H1 (cell line): ENCODE results near the gene LYRM4. TPM values are rescaled to one million over a fixed set of nuclear protein-coding genes. Genes with fewer than 3 reads are reported as not detected.

ENCODE experiments used
- CTCF ChIA-PET: fragments of 300-600 bp; sonication (Branson Sonifier 250); formaldehyde crosslinking; loops from one replicate; lab custom pipeline; 2021; ENCODE audit not compliant: partially characterized antibody; lab: Charles Lee
- POLR2A ChIA-PET: fragments of 300-600 bp; sonication (Branson Sonifier 250); formaldehyde crosslinking; loops from one replicate; lab custom pipeline; 2021; ENCODE audit warnings: inconsistent platforms; ENCODE audit not compliant: partially characterized antibody; lab: Charles Lee
- DNase-seq, 2 experiments: peaks; one replicate each; pipeline versions ENCODE4 v3.0.0 to v3.0.0-alpha.2; 2010 to 2022; ENCODE audit warnings: low spot score in 2 of 2, low read depth in 1 of 2, mixed read lengths in 1 of 2
- FAIRE-seq: peaks from 2 replicates; lab custom pipeline; 2011; peaks lifted over from hg19 to GRCh38; lab: Jason Lieb, UNC
- H2AFZ ChIP-seq: 2 replicates; pipeline ENCODE4 v1.8.1; 2012; ENCODE audit warnings: low read length, inconsistent platforms
- H2AK5ac ChIP-seq: 2 replicates; pipeline ENCODE4 v1.6.1; 2013; ENCODE audit warnings: low read depth, low read length
- H2BK120ac ChIP-seq: replicated peaks from 2 replicates; pipeline ENCODE3; 2013; ENCODE audit warnings: low read depth, low read length, inconsistent platforms
- H2BK12ac ChIP-seq: 2 replicates; pipeline ENCODE4 v1.6.1; 2013; ENCODE audit warnings: low read depth, low read length
- H2BK15ac ChIP-seq: 2 replicates; pipeline ENCODE4 v1.6.1; 2013; ENCODE audit warnings: low read length
- H2BK20ac ChIP-seq: 2 replicates; pipeline ENCODE4 v1.6.1; 2013; ENCODE audit warnings: low read length
- H2BK5ac ChIP-seq: 2 replicates; pipeline ENCODE4 v1.6.1; 2013; ENCODE audit warnings: low read depth, low read length
- H3K14ac ChIP-seq: 2 replicates; pipeline ENCODE4 v1.6.1; 2013; ENCODE audit warnings: inconsistent platforms; ENCODE audit not compliant: insufficient read length
- H3K18ac ChIP-seq: 2 replicates; pipeline ENCODE4 v1.6.1; 2013; ENCODE audit warnings: low read length; ENCODE audit errors: extremely low read depth
- H3K23ac ChIP-seq: 2 replicates; pipeline ENCODE4 v1.6.1; 2013; ENCODE audit warnings: inconsistent platforms; ENCODE audit not compliant: insufficient read length
- H3K23me2 ChIP-seq: 2 replicates; pipeline ENCODE4 v1.6.1; 2013; ENCODE audit warnings: low read depth, low read length
- H3K27ac ChIP-seq: 2 replicates; pipeline ENCODE4 v1.6.1; 2011; ENCODE audit warnings: low read depth, low read length, inconsistent platforms
- H3K27me3 ChIP-seq, 4 experiments: replicated peaks in 1 of 4; 1 replicate in 1 of 4; 2 replicates in 3 of 4; pipeline versions ENCODE4 v1.6.1 to v1.8.1; 2011 to 2013; ENCODE audit warnings: low read length in 3 of 4, mild to moderate bottlenecking in 3 of 4, inconsistent platforms in 2 of 4, mixed read lengths in 2 of 4, moderate library complexity in 1 of 4; ENCODE audit not compliant: control insufficient read depth in 3 of 4, insufficient read depth in 3 of 4; ENCODE audit errors: extremely low read depth in 1 of 4
- H3K36me3 ChIP-seq, 4 experiments: 2 replicates each; pipeline versions ENCODE4 v1.6.1 to v1.8.1; 2011 to 2013; ENCODE audit warnings: mild to moderate bottlenecking in 4 of 4, low read length in 3 of 4, moderate library complexity in 2 of 4, control low read depth in 1 of 4, inconsistent platforms in 1 of 4; ENCODE audit not compliant: insufficient read depth in 4 of 4, control insufficient read depth in 2 of 4
- H3K4ac ChIP-seq: replicated peaks from 2 replicates; pipeline ENCODE3; 2013; ENCODE audit warnings: low read length, low read depth, mixed read lengths, inconsistent platforms; ENCODE audit not compliant: insufficient read length
- H3K4me1 ChIP-seq, 4 experiments: replicated peaks in 1 of 4; 1 replicate in 1 of 4; 2 replicates in 3 of 4; pipeline versions ENCODE4 v1.6.1 to v1.8.1; 2011 to 2013; ENCODE audit warnings: low read length in 3 of 4, inconsistent platforms in 2 of 4, mixed read lengths in 1 of 4; ENCODE audit not compliant: insufficient read depth in 4 of 4, control insufficient read depth in 3 of 4
- H3K4me2 ChIP-seq, 2 experiments: 2 replicates each; pipeline versions ENCODE4 v1.6.1 to v1.8.1; 2011 to 2013; ENCODE audit warnings: low read depth in 2 of 2, low read length in 2 of 2, control low read depth in 1 of 2, inconsistent platforms in 1 of 2, mild to moderate bottlenecking in 1 of 2; ENCODE audit not compliant: insufficient read depth in 1 of 2
- H3K4me3 ChIP-seq, 4 experiments: fragments of 200-600, 300-600 bp in 1 of 4; sonication (generic), shearing (Covaris generic), sonication (Bioruptor Twin) in 1 of 4; 2 replicates each; pipeline versions ENCODE4 v1.5.1 to v1.8.1; 2011 to 2016; ENCODE audit warnings: low read length in 4 of 4, low read depth in 3 of 4, control low read depth in 2 of 4, inconsistent platforms in 2 of 4, mild to moderate bottlenecking in 2 of 4, mixed read lengths in 1 of 4, moderate library complexity in 1 of 4; ENCODE audit not compliant: insufficient read depth in 2 of 4; ENCODE audit errors: extremely low read depth in 1 of 4
- H3K56ac ChIP-seq: replicated peaks from 2 replicates; pipeline ENCODE3; 2013; ENCODE audit warnings: low read depth, mild to moderate bottlenecking, mixed read lengths, low read length, inconsistent platforms; ENCODE audit not compliant: insufficient read length
- H3K79me1 ChIP-seq: 2 replicates; pipeline ENCODE4 v1.6.1; 2013; ENCODE audit warnings: low read depth, low read length, control low read depth
- H3K79me2 ChIP-seq, 2 experiments: 2 replicates each; pipeline versions ENCODE4 v1.6.1 to v1.8.1; 2012 to 2013; ENCODE audit warnings: low read length in 2 of 2, mild to moderate bottlenecking in 2 of 2, inconsistent platforms in 1 of 2; ENCODE audit not compliant: insufficient read depth in 2 of 2, control insufficient read depth in 1 of 2
- H3K9ac ChIP-seq, 4 experiments: replicated peaks in 1 of 4; 1 replicate in 1 of 4; 2 replicates in 3 of 4; pipeline versions ENCODE4 v1.6.1 to v1.8.1; 2011 to 2013; ENCODE audit warnings: low read depth in 3 of 4, low read length in 3 of 4, control low read depth in 2 of 4, mild to moderate bottlenecking in 2 of 4, moderate library complexity in 2 of 4, inconsistent platforms in 1 of 4; ENCODE audit errors: extremely low read depth in 1 of 4
- H3K9me3 ChIP-seq, 2 experiments: 2 replicates each; pipeline versions ENCODE4 v1.6.1 to v1.8.1; 2012 to 2013; ENCODE audit warnings: mild to moderate bottlenecking in 2 of 2, moderate library complexity in 2 of 2, control low read depth in 1 of 2, inconsistent platforms in 1 of 2, low read depth in 1 of 2, low read length in 1 of 2, mixed read lengths in 1 of 2; ENCODE audit not compliant: insufficient read depth in 2 of 2
- H4K20me1 ChIP-seq, 2 experiments: replicated peaks in 1 of 2; 2 replicates each; pipeline versions ENCODE3 to v1.8.1; 2011 to 2013; ENCODE audit warnings: inconsistent platforms in 2 of 2, low read length in 2 of 2, mild to moderate bottlenecking in 1 of 2; ENCODE audit not compliant: insufficient read depth in 2 of 2, control insufficient read depth in 1 of 2
- H4K5ac ChIP-seq: 2 replicates; pipeline ENCODE4 v1.6.1; 2013; ENCODE audit warnings: low read length, low read depth, mixed read lengths, inconsistent platforms; ENCODE audit not compliant: insufficient read length
- H4K8ac ChIP-seq: 2 replicates; pipeline ENCODE4 v1.8.0; 2013; ENCODE audit warnings: mild to moderate bottlenecking, moderate library complexity, low read length, inconsistent platforms; ENCODE audit not compliant: insufficient read depth; ENCODE audit errors: extremely low read depth
- H4K91ac ChIP-seq: replicated peaks from 2 replicates; pipeline ENCODE3; 2013; ENCODE audit warnings: low read length, mixed read lengths, inconsistent platforms; ENCODE audit not compliant: insufficient read length
- CHD1 ChIP-seq: IDR thresholded peaks from 2 replicates; pipeline ENCODE4 v1.6.1; 2012; ENCODE audit warnings: low read depth, low read length, improper control_type of control experiment
- WGBS, 2 experiments: shearing (Covaris generic) in 1 of 2; methylation state at CpG; one replicate each; pipeline versions ENCODE4 v1.1.6 to v1.1.7; 2013 to 2015; ENCODE audit warnings: low lambda C conversion rate in 2 of 2, mixed read lengths in 2 of 2, inconsistent platforms in 1 of 2, low coverage in 1 of 2, missing lambda C conversion rate in 1 of 2; ENCODE audit not compliant: insufficient replicate concordance in 2 of 2, insufficient coverage in 1 of 2, insufficient read length in 1 of 2; ENCODE audit errors: extremely low coverage in 1 of 2, missing lambda C conversion rate in 1 of 2; 5-methylcytosine and 5-hydroxymethylcytosine counted together
- polyA plus RNA-seq, 7 experiments: library from polyadenylated mRNA; depleted of rRNA in 3 of 7; stranded (reverse) in 5 of 7; unstranded in 2 of 7; fragments of >200 nt in 5 of 7; fragments of 200-250 nt in 2 of 7; gene quantifications; 1 replicate in 5 of 7; 2 replicates in 1 of 7; 4 replicates in 1 of 7; pipeline versions ENCODE4 v1.2.1 to v1.2.3, GENCODE V29; 2011 to 2013; ENCODE audit warnings: missing spikeins in 2 of 7, mixed read lengths in 2 of 7
- total RNA-seq: library from RNA; stranded (reverse); fragmentation: NEBNext Ultra II Directional; extraction: Animal tissue kit (Norgen Biotek cat#: 25700); gene quantifications from 2 replicates; pipeline ENCODE4 v1.2.1, GENCODE V29; 2021
- TF ChIP-seq, protein P1 (sequence below): IDR thresholded peaks from 2 replicates; pipeline ENCODE4 v1.6.1; 2012; ENCODE audit warnings: low read length, inconsistent platforms

The LYRM4 gene
- total and polyA plus RNA-seq, 2 of the 8 experiments (the other 6 are each of a cell fraction or from before 2014, with no cell fraction given): 56.6 to 62.8 TPM

DNA sequence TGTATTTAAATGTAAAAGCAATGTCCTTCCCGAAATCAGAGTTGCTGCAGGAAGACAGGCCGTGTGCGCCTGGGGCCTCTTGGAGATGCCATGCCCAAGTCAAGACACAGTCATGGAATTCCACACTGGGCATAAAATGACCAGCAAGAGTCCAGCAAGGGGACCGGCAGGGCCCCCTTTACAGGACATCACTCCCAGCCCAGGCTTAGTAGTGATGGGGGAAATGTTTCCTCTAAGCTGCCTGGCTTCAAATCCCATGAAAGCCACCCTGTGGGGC lies 177.5 kb downstream of the LYRM4 start:
- POLR2A ChIA-PET: no interaction called here
- Histone ChIP-seq H2AK5ac (peak overlapping the region; percentile 53; the same call in 1 of the 2 replicates), H2AFZ (no peak overlapping the region), H3K23me2 (peaks cover 17% of the 10 kb centered on the region; the same call in 1 of the 2 replicates), H3K27ac (no peak overlapping the region), H2BK5ac (no peak overlapping the region), H3K79me1 (no peaks in the 10 kb centered on the region; the same call in 1 of the 2 replicates), H3K9ac (no peak overlapping the region), H4K20me1 (peaks cover 3 to 5% of the 10 kb centered on the region in 2 experiments), H3K79me2 (no peaks in the 10 kb centered on the region), H2BK12ac (no peak overlapping the region), H3K4me2 (no peak overlapping the region), H3K14ac (no peak overlapping the region), H3K23ac (no peak overlapping the region), H4K5ac (no peak overlapping the region), H2BK120ac (no peak overlapping the region), H2BK20ac (no peak overlapping the region), H3K27me3 (peaks cover 35 to 60% (median 57%) of the 10 kb centered on the region in 4 experiments), H4K91ac (no peak overlapping the region), H3K4me3 (no peak overlapping the region), H2BK15ac (no peak overlapping the region), H3K56ac (no peak overlapping the region), H3K18ac (no peak overlapping the region), H3K4ac (no peak overlapping the region), H3K9me3 (no peaks in the 10 kb centered on the region; a peak in 1 of 4 replicates), H3K4me1 (peaks cover 0 to 19% (median 8%) of the 10 kb centered on the region in 4 experiments; a peak in 4 of 7 replicates), H4K8ac (no peak overlapping the region), H3K36me3 (no peaks in the 10 kb centered on the region)
- FAIRE-seq (no peak), DNase-seq (no peak)
- WGBS, 2 experiments: 79% methylated on average over 4 of the region's 4 CpGs; no CpG with 5 or more reads in 1 of the 2 experiments
- CTCF ChIA-PET: interaction anchor here (0.8 to 1.1 kb wide), 3 partner anchors 44 to 912 kb away, joined by 3 to 4 read pairs (median 3); no protein-coding TSS in a partner anchor
- TF ChIP-seq, protein P1, sequence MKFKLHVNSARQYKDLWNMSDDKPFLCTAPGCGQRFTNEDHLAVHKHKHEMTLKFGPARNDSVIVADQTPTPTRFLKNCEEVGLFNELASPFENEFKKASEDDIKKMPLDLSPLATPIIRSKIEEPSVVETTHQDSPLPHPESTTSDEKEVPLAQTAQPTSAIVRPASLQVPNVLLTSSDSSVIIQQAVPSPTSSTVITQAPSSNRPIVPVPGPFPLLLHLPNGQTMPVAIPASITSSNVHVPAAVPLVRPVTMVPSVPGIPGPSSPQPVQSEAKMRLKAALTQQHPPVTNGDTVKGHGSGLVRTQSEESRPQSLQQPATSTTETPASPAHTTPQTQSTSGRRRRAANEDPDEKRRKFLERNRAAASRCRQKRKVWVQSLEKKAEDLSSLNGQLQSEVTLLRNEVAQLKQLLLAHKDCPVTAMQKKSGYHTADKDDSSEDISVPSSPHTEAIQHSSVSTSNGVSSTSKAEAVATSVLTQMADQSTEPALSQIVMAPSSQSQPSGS: no peak
- no peak for TF ChIP-seq CHD1
